DOHH2 (cell line): ENCODE data around the gene CHST1.

Experiments used
- CTCF ChIP-seq: fragments of 200-600 bp; sonication (generic); IDR thresholded peaks from one replicate; pipeline ENCODE4 v1.5.1; 2014; ENCODE audit warnings: antibody characterized with exemption, mild to moderate bottlenecking, low read depth, low read length; ENCODE audit not compliant: poor library complexity, severe bottlenecking
- EZH2phosphoT487 ChIP-seq: fragments of 200-600 bp; sonication (generic); IDR thresholded peaks from 2 replicates; pipeline ENCODE4 v1.6.1; 2017; ENCODE audit warnings: borderline replicate concordance, mild to moderate bottlenecking, antibody characterized with exemption, low read length, moderate library complexity, mixed read lengths

GRCh38 chr11:45638051-45638450 is 27.4 kb downstream of the CHST1 start:
- TF ChIP-seq CTCF = no peak
- TF ChIP-seq EZH2phosphoT487 = no peak
